ENCODE results near the gene HEPH. TPM values are rescaled to one million over a fixed set of nuclear protein-coding genes. Genes with fewer than 3 reads are reported as not detected.

Gene HEPH
- total and polyA plus RNA-seq, 9 of the 15 experiments (the other 6 are each of a cell fraction or from before 2014, with no cell fraction given) = 22.4 to 67.6 (median 42.9) TPM

- TF ChIP-seq MGA (IDR thresholded peaks at IDR 0.05) (no peak), SIX5 (IDR thresholded peaks at IDR 0.05; ENCODE audit: borderline replicate concordance in 1 of 2, insufficient read depth in 1 of 2, low read depth in 1 of 2, low read length in 2 of 2) (no peak), LARP7 (IDR thresholded peaks at IDR 0.05) (no peak), ZBTB40 (IDR thresholded peaks at IDR 0.05) (peak; percentile 37; the same call in 1 of the 2 replicates), ZBTB40 (CRISPR knock-in tag; IDR thresholded peaks at IDR 0.05) (no peak), GTF2B (IDR thresholded peaks at IDR 0.05; ENCODE audit: extremely low read depth, insufficient read length) (no peak)
These were observed at the start of gene HEPH (continued) for GRCh38 chrX:66163849-66164411.
